HUES48 (cell line): ENCODE results near the gene CNOT10.
"Not testable (repeated sequence)": the region's sequence is repeated elsewhere in the genome, so short reads cannot be mapped to it uniquely, and the experiment has no call there.

ENCODE experiments used
- H3K27ac ChIP-seq: one replicate; pipeline ENCODE4 v1.7.0; 2013; ENCODE audit warnings: low read depth, low read length, inconsistent platforms
- H3K27me3 ChIP-seq: 2 replicates; pipeline ENCODE4 v1.6.1; 2013; ENCODE audit warnings: mild to moderate bottlenecking, low read length; ENCODE audit not compliant: control insufficient read depth, insufficient read depth
- H3K36me3 ChIP-seq: 2 replicates; pipeline ENCODE4 v1.6.1; 2013; ENCODE audit warnings: low read length; ENCODE audit not compliant: control insufficient read depth, insufficient read depth
- H3K4me1 ChIP-seq: 2 replicates; pipeline ENCODE4 v1.6.1; 2013; ENCODE audit warnings: mild to moderate bottlenecking, low read length; ENCODE audit not compliant: control insufficient read depth, insufficient read depth
- H3K4me3 ChIP-seq: 2 replicates; pipeline ENCODE4 v1.5.1; 2013; ENCODE audit warnings: mild to moderate bottlenecking, low read depth, low read length
- H3K9ac ChIP-seq: 2 replicates; pipeline ENCODE4 v1.6.1; 2013; ENCODE audit warnings: mild to moderate bottlenecking, low read depth, low read length, moderate library complexity
- H3K9me3 ChIP-seq: 2 replicates; pipeline ENCODE4 v1.6.1; 2013; ENCODE audit warnings: low read length; ENCODE audit not compliant: control insufficient read depth, insufficient read depth

The CNOT10 gene, protein sequence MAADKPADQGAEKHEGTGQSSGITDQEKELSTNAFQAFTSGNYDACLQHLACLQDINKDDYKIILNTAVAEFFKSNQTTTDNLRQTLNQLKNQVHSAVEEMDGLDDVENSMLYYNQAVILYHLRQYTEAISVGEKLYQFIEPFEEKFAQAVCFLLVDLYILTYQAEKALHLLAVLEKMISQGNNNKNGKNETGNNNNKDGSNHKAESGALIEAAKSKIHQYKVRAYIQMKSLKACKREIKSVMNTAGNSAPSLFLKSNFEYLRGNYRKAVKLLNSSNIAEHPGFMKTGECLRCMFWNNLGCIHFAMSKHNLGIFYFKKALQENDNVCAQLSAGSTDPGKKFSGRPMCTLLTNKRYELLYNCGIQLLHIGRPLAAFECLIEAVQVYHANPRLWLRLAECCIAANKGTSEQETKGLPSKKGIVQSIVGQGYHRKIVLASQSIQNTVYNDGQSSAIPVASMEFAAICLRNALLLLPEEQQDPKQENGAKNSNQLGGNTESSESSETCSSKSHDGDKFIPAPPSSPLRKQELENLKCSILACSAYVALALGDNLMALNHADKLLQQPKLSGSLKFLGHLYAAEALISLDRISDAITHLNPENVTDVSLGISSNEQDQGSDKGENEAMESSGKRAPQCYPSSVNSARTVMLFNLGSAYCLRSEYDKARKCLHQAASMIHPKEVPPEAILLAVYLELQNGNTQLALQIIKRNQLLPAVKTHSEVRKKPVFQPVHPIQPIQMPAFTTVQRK

DNA sequence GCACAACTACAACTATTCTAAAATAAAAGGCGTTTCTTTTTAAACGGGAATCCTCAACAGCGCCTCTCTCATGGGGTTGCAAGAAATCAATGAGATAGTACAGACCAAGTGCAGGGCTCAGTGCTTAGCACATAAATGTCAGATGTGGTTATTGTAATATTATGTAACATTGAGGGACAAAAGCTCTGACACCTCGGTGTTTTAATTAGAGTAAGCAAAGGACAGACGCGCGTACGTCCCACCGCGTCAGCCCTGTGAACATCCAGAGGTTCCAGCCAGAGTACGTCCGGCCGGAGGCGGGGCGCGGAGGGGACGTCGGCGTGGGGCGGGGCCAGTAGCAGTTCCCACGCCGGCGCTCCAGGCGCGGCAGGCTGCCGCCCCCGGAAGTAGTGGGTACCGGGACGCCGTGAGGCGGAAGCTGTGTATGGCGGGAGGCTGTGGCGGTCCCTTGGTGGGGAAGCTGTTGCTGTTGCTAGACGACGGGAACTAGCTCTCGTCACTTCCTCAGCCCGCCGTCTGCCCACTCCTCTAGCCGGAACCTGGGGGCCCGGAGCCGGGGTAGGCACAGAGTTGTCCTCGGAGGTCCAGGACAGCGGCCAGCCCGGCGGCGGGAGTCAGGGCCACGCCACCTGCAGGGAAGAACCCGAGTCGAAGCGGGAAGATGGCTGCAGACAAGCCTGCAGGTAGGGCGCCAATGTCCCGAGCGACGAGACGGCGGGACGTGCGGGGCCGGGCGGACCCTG lies at the start of gene CNOT10:
CNOT10 (plus strand) TSS at position 389 of the 743 bp plus-strand sequence; CDS start at position 662, 273 bp downstream.
- Histone ChIP-seq H3K4me1 (peaks cover 21% of the 10 kb centered on the region), H3K27ac (peak within 1 kb of the TSS; percentile 92), H3K9ac (peak within 1 kb of the TSS; percentile 53), H3K27me3 (no peaks in the 10 kb centered on the region), H3K4me3 (peak within 1 kb of the TSS; percentile 74), H3K36me3 (peaks cover 6% of the 10 kb centered on the region), H3K9me3 (no peaks in the 10 kb centered on the region)

- no peaks in the 10 kb centered on the region for H3K9me3 ChIP-seq
- H3K36me3 ChIP-seq, result no peaks in the 10 kb centered on the region
- H3K4me1 ChIP-seq, result no peaks in the 10 kb centered on the region
- H3K27me3 ChIP-seq, result no peaks in the 10 kb centered on the region
- H3K4me3 ChIP-seq, result no peak overlapping the region
- no peak overlapping the region for H3K27ac ChIP-seq
- no peak overlapping the region for H3K9ac ChIP-seq
Measured at GRCh38 chr3:32640939-32641338, 44.0 kb upstream of the CNOT10 start.

GRCh38 chr3:32641356-32641755 lies 43.6 kb upstream of the CNOT10 start:
- H3K9me3 ChIP-seq, result no peaks in the 10 kb centered on the region
- no peak overlapping the region for H3K27ac ChIP-seq
- H3K4me3 ChIP-seq, result no peak overlapping the region
- no peak overlapping the region for H3K9ac ChIP-seq
- H3K27me3 ChIP-seq, result no peaks in the 10 kb centered on the region
- H3K36me3 ChIP-seq, result no peaks in the 10 kb centered on the region
- no peaks in the 10 kb centered on the region for H3K4me1 ChIP-seq

- no peak overlapping the region for H3K4me3 ChIP-seq
- H3K9ac ChIP-seq, result no peak overlapping the region
- no peak overlapping the region for H3K27ac ChIP-seq
- no peaks in the 10 kb centered on the region; the same call in 1 of the 2 replicates for H3K4me1 ChIP-seq
- H3K27me3 ChIP-seq, result no peaks in the 10 kb centered on the region
- H3K9me3 ChIP-seq, result no peaks in the 10 kb centered on the region
- H3K36me3 ChIP-seq, result no peaks in the 10 kb centered on the region
Measured at GRCh38 chr3:32643354-32643753, 41.6 kb upstream of the CNOT10 start.

DNA sequence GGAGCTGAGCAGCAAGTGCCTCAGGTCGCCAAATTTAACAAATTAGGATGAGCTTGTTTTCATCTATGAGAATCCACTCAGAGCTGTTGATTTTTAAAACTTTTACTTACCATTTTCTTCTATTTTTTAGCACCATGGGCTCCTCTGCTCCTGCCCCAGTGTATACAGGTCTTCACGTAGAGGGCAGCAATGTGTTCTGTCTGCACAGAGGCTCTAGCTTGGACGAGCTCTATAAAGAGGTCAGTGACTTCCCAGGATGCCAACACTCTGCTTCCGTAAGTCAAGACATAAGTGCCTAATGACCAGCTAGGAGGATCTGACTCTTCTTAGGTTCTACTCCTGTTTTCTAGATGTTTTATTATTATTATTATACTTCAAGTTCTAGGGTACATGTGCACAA lies 41.2 kb upstream of the CNOT10 start:
- Histone ChIP-seq H3K9ac (no peak overlapping the region), H3K27me3 (no peaks in the 10 kb centered on the region), H3K36me3 (no peaks in the 10 kb centered on the region), H3K4me1 (no peaks in the 10 kb centered on the region; the same call in 1 of the 2 replicates), H3K9me3 (no peaks in the 10 kb centered on the region), H3K27ac (no peak overlapping the region), H3K4me3 (no peak overlapping the region)

DNA sequence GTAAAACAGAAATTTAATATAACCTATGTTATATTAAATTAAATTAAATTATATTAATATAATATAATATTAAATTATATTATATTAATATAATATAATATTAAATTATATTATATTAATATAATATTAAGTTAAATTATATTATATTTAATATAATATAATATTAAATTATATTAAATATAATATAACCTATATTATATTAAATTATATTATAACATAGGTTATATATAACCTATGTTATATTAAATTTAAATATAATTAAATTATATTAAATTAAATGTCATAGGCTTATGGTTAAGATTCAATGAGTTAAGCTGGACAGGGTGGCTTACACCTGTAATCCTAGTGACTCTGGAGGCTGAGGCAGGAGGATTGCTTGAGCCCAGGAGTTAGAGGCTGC lies 40.6 kb upstream of the CNOT10 start:
- Histone ChIP-seq H3K27me3 (no peaks in the 10 kb centered on the region), H3K27ac (no peak overlapping the region), H3K4me3 (no peak overlapping the region), H3K9ac (no peak overlapping the region), H3K9me3 (no peaks in the 10 kb centered on the region), H3K4me1 (no peaks in the 10 kb centered on the region; the same call in 1 of the 2 replicates), H3K36me3 (no peaks in the 10 kb centered on the region)

- Histone ChIP-seq H3K9ac (no peak overlapping the region), H3K27ac (no peak overlapping the region), H3K4me1 (no peaks in the 10 kb centered on the region; the same call in 1 of the 2 replicates), H3K9me3 (no peaks in the 10 kb centered on the region), H3K4me3 (no peak overlapping the region), H3K36me3 (no peaks in the 10 kb centered on the region), H3K27me3 (no peaks in the 10 kb centered on the region)
Measured at GRCh38 chr3:32646761-32647160, 38.2 kb upstream of the CNOT10 start.

- not testable (repeated sequence) for H3K27me3 ChIP-seq, H3K9ac ChIP-seq, H3K4me3 ChIP-seq, H3K4me1 ChIP-seq, H3K36me3 ChIP-seq, H3K27ac ChIP-seq, H3K9me3 ChIP-seq
Measured at GRCh38 chr3:32652337-32653100, 32.5 kb upstream of the CNOT10 start.

GRCh38 chr3:32655167-32655566 lies 29.8 kb upstream of the CNOT10 start:
- no peak overlapping the region for H3K27ac ChIP-seq
- no peaks in the 10 kb centered on the region for H3K27me3 ChIP-seq
- no peak overlapping the region for H3K9ac ChIP-seq
- H3K4me3 ChIP-seq, result no peak overlapping the region
- H3K36me3 ChIP-seq, result no peaks in the 10 kb centered on the region
- H3K4me1 ChIP-seq, result no peaks in the 10 kb centered on the region
- no peaks in the 10 kb centered on the region for H3K9me3 ChIP-seq

- Histone ChIP-seq H3K36me3 (no peaks in the 10 kb centered on the region), H3K9ac (no peak overlapping the region), H3K27me3 (no peaks in the 10 kb centered on the region), H3K4me3 (no peak overlapping the region), H3K27ac (no peak overlapping the region), H3K4me1 (no peaks in the 10 kb centered on the region), H3K9me3 (peaks cover 4% of the 10 kb centered on the region; the same call in 1 of the 2 replicates)
Measured at GRCh38 chr3:32660634-32661033, 24.4 kb upstream of the CNOT10 start.
